Mesothelial cell of epicardium (in vitro differentiated cells): Measurements from ENCODE around the gene KRI1. TPM values are rescaled to one million over a fixed set of nuclear protein-coding genes. Genes with fewer than 3 reads are reported as not detected.
"Not testable (repeated sequence)": the region's sequence is repeated elsewhere in the genome, so short reads cannot be mapped to it uniquely, and the experiment has no call there.

ENCODE experiments used
- DNase-seq, 2 experiments: peaks; one replicate each; pipeline ENCODE4 v3.0.0; 2021; ENCODE audit warnings: low spot score in 2 of 2; ENCODE audit not compliant: unreplicated experiment in 2 of 2
- H3K27ac Mint-ChIP-seq: 2 replicates; pipeline ENCODE4 v1.8.0; 2021; ENCODE audit warnings: mixed read lengths
- H3K27me3 Mint-ChIP-seq: 2 replicates; pipeline ENCODE4 v1.8.0; 2021; ENCODE audit warnings: low read depth, mixed read lengths
- H3K36me3 Mint-ChIP-seq: 2 replicates; pipeline ENCODE4 v1.8.0; 2021; ENCODE audit warnings: mixed read lengths
- H3K4me1 Mint-ChIP-seq: 2 replicates; pipeline ENCODE4 v1.8.0; 2021; ENCODE audit warnings: mixed read lengths
- H3K4me3 Mint-ChIP-seq: 2 replicates; pipeline ENCODE4 v1.8.0; 2021; ENCODE audit warnings: mild to moderate bottlenecking, moderate library complexity, mixed read lengths
- H3K9me3 Mint-ChIP-seq: 2 replicates; pipeline ENCODE4 v1.8.0; 2021; ENCODE audit warnings: mixed read lengths
- total RNA-seq: library from RNA; stranded (reverse); gene quantifications from 3 replicates; pipeline ENCODE4 v1.2.1, GENCODE V29; 2021
- TF ChIP-seq, protein P1 (sequence below): fragments of 200-600 bp; sonication (generic); IDR thresholded peaks from one replicate; pipeline ENCODE4 v1.5.0; 2021; ENCODE audit warnings: antibody characterized with exemption; ENCODE audit not compliant: unreplicated experiment

KRI1 gene
- total RNA-seq, 1 donor from 2014 or later = 27.4 TPM

DNA sequence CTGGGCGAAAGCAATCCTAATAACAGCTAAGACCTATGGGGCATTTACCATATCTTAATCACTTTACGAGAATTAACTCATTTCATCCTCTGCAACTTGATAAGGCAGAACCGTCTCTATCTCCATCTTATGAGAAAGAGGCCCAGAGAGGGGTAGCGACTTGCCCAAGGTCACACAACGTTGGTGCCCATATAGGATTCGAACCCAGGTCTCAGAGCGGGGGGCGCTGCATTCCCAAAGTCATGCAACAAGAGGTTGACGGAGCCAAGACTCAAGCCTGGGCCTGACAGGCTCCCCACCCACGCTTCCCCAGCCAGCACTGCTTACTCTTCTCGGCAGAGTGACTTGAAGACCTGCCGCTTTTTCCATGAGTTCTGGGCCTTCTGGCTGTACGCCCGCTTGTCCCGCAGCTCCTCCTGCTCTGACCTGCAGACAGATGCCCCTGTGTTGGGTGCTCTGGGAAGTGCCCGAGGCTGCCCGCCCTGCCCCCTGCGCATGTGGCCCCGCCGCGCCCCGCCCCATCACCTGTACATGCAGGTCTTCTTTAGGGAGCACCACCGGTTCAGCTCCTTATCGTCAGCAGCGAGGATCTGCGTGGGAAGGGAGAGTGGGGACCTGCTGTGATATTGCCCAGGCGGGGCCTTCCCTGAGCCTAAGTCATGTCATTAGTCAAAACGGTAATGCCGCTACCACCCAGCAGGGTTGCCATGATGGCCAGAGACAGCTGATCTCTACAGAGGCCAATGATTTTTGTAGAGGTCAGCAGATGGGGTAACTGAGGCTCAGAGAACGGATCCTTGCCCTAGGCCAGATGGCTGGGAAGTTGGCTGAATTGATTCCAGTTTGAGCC, 10.8 kb downstream of the KRI1 start:
- Mint-ChIP-seq H3K9me3 (no peaks in the 10 kb centered on the region), H3K27ac (no peak overlapping the region), H3K4me3 (no peak overlapping the region), H3K27me3 (no peaks in the 10 kb centered on the region), H3K36me3 (peaks cover 33% of the 10 kb centered on the region), H3K4me1 (no peaks in the 10 kb centered on the region)
- TF ChIP-seq, protein P1, sequence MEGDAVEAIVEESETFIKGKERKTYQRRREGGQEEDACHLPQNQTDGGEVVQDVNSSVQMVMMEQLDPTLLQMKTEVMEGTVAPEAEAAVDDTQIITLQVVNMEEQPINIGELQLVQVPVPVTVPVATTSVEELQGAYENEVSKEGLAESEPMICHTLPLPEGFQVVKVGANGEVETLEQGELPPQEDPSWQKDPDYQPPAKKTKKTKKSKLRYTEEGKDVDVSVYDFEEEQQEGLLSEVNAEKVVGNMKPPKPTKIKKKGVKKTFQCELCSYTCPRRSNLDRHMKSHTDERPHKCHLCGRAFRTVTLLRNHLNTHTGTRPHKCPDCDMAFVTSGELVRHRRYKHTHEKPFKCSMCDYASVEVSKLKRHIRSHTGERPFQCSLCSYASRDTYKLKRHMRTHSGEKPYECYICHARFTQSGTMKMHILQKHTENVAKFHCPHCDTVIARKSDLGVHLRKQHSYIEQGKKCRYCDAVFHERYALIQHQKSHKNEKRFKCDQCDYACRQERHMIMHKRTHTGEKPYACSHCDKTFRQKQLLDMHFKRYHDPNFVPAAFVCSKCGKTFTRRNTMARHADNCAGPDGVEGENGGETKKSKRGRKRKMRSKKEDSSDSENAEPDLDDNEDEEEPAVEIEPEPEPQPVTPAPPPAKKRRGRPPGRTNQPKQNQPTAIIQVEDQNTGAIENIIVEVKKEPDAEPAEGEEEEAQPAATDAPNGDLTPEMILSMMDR = no peak
- DNase-seq = no peak

DNA sequence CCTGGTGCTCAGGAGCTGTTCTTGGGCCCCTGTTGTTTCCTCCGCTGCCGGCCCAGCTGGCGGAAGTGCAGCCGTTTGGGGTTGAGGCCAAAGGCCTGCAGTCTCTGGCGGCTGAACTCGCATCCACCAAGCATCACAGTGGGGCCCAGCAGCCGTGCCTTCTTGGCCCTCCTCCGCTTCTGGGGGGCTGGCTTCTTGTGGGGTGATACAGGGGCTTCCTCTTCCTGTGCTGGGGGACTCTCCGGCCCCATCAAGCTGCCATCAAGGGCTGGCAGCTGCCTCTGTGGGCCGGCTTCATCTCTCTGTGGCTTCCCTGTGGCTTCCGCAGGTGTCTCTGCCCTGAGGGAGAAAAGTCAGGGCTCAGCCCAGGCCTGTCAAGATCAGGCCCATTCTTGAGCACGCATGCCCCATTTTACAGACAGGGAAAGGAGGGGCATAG, 11.8 kb downstream of the KRI1 start:
- Mint-ChIP-seq H3K36me3 (peaks cover 30% of the 10 kb centered on the region), H3K27ac (no peak overlapping the region), H3K4me1 (no peaks in the 10 kb centered on the region), H3K27me3 (no peaks in the 10 kb centered on the region), H3K4me3 (no peak overlapping the region), H3K9me3 (no peaks in the 10 kb centered on the region)
- TF ChIP-seq, protein P1 = no peak
- no peak for DNase-seq

DNA sequence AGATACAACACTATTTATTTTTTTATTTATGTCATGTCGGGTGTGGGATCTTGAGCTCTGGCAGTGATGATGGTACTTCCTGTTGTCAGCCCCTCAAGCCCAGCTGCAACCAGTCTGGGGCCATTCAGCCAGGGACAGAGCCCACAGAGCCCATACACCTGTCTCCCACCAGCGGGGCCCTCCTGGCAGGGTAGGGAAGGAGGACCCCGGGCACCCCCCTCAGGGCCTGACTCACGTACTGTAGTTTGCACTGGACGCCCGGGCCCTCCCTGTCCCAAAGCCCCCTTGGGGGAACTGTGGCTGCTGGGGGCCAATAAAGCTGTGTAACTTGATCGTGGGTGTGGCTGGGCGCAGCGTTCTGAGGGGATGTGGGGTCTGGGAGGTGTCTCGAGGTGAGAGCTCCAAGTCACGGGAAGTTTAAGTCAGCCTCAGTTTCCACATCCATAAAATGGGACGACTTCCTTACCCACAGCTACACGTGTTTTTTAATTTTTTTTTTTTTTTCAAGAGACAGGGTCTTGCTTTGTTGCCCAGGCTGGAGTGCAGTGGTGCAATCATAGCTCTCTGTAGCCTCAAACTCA, 12.6 kb downstream of the KRI1 start:
- no peaks in the 10 kb centered on the region for H3K4me1 Mint-ChIP-seq
- TF ChIP-seq, protein P1 = no peak
- no peak for DNase-seq
- H3K9me3 Mint-ChIP-seq = no peaks in the 10 kb centered on the region
- H3K27me3 Mint-ChIP-seq = no peaks in the 10 kb centered on the region
- H3K27ac Mint-ChIP-seq = no peak overlapping the region
- peaks cover 29% of the 10 kb centered on the region for H3K36me3 Mint-ChIP-seq
- H3K4me3 Mint-ChIP-seq = no peak overlapping the region

DNA sequence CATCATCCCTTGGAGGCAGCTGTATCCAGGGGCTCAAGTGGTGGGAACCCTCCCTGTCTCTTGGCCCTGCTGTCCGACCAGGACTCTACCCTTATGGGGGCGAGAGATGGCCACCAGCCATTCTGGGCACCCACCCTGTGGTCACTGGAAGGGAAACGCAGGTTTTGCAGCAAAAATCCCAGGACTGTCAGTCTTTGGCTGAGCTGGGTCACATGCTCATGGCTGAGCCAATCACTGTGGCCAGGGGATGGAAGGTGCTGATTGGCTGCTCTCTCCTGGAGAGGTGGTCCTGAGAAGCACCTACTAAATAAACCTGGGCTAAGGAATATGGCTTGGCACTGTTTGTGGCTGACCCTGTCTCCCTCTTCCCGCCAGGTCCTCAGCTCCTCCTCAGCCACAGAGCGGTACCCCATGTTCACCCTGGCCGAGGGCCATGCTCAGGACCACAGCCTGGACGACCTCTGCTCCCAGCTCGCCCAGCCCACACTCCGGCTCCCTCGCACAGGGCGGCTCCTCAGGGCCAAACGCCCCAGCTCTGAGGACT, 13.2 kb downstream of the KRI1 start:
- TF ChIP-seq, protein P1 = no peak
- no peak overlapping the region for H3K4me3 Mint-ChIP-seq
- no peaks in the 10 kb centered on the region for H3K9me3 Mint-ChIP-seq
- no peak overlapping the region for H3K27ac Mint-ChIP-seq
- H3K36me3 Mint-ChIP-seq = peaks cover 27% of the 10 kb centered on the region
- DNase-seq = no peak
- H3K4me1 Mint-ChIP-seq = no peaks in the 10 kb centered on the region
- H3K27me3 Mint-ChIP-seq = no peaks in the 10 kb centered on the region

DNA sequence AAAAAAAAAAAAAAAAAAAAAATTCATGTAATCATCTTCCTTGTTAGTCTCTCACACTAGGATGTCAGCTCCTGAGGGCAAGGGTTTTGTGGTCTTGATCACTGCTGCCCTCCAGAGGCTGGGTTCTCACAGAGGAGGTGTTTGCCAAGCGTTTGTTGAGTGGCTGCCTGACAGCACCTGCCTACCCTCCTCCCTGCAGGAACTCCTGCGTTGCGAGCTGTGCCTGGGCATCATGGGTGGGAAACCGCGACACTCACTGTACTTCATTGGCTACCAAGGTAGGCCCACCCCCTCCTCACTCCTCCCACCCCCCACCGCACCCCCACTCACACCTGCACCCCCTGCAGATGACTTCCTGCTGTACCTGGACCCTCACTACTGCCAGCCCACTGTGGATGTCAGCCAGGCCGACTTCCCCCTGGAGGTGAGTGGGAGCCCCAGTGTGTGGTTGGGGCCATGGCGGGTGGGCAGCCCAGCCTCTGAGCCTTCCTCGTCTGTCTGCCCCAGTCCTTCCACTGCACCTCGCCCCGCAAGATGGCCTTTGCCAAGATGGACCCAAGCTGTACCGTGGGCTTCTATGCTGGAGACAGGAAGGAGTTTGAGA, 14.0 kb downstream of the KRI1 start:
- Mint-ChIP-seq H3K27me3 (no peaks in the 10 kb centered on the region), H3K4me3 (no peak overlapping the region), H3K36me3 (peaks cover 27% of the 10 kb centered on the region), H3K4me1 (no peaks in the 10 kb centered on the region), H3K9me3 (no peaks in the 10 kb centered on the region), H3K27ac (no peak overlapping the region)
- TF ChIP-seq, protein P1 = no peak
- DNase-seq = no peak

DNA sequence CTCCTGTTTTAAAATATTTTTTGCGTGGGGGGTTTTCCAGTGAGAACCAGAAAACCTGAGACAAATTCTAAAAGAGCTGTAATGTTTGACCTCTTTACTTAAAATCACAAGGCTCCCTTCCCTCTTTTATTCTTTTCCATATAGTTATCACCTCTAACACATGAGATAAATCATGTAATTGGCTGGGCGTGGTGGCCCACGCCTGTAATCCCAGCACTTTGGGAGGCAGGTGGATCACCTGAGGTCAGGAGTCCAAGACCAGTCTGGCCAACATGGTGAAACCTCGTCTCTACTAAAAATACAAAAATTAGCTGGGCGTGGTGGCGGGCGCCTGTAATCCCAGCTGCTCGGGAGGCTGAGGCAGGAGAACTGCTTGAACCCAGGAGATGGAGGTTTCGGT, 14.8 kb downstream of the KRI1 start:
- H3K27me3 Mint-ChIP-seq, H3K4me1 Mint-ChIP-seq, H3K4me3 Mint-ChIP-seq, DNase-seq, H3K27ac Mint-ChIP-seq, H3K9me3 Mint-ChIP-seq: not testable (repeated sequence)
- peaks cover 27% of the 10 kb centered on the region for H3K36me3 Mint-ChIP-seq
